HG02571 (cell line): ENCODE data around the gene COLEC11.
A peak's percentile ranks its signal among the peaks of the same experiment; 100 is the strongest.
"Not testable (repeated sequence)": the region's sequence is repeated elsewhere in the genome, so short reads cannot be mapped to it uniquely, and the experiment has no call there.

Experiments used
- ATAC-seq: cut with Tn5 transposase; IDR thresholded peaks from one replicate; pipeline ENCODE4 v1.9.1; 2021; ENCODE audit warnings: mild to moderate bottlenecking, moderate library complexity; ENCODE audit not compliant: unreplicated experiment

Gene COLEC11

DNA sequence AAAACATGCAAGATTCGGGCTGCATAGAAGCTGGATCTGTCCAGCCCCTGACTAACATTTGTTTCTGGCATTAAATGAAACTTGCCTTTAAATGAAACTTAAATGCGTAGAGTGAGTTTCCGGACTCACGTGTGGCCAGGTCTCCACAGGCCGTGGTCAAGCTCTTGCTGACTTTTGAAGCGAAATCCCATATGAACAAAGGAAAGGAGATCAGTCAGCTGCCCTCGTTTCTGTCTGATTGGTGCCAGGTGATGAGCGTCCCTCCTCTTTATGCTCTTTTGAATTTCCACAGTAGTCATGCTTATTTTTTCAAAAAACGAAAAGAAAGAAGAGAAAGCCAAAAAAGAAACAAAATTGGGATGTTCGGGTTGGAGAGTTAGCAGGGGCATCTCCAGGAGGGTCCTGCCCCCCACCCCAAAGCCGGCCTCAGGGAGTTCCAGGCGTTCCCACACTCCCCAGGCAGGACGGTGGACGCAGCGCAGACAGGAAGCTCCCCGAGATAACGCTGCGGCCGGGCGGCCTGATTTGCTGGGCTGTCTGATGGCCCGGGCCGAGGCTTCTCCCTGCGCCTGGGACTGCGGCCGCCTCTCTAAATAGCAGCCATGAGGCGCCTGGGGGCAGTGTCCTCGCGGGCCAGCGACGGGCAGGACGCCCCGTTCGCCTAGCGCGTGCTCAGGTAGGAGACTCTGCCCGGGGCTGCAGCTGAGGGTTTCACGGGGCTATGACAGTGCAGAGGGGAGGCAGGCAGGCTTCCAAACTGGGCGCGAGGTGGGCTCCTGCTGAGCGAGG lies at the start of gene COLEC11:
Gene COLEC11, plus strand, starts transcription at position 620 of the 789 bp plus-strand sequence. CDS start 9,229 bp downstream, outside the sequence.
- ATAC-seq, result no peak

GRCh38 chr2:3545788-3546478 lies 49.0 kb upstream of the COLEC11 start:
- no peak for ATAC-seq

DNA sequence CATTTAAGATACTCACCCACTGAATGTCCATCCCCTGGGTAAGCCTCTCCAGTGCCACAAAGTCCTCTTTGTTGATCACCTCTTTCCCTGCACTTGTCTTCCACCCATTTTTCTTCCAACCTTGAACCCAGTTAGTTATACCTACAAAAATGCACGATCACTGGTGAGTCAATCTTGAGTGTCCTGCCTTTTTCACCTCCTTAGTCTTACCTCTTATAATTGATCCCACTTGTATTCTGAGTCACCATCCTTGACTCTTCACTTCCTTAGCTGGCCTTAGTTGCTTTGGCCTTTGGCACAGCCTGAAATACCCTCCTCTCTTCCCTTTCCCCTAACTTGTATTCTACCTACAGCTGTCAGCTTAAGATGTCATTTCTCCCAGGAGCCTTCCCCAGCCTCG lies 47.0 kb upstream of the COLEC11 start:
- ATAC-seq, result no peak

GRCh38 chr2:3553946-3554345 lies 41.0 kb upstream of the COLEC11 start:
- ATAC-seq, result no peak

DNA sequence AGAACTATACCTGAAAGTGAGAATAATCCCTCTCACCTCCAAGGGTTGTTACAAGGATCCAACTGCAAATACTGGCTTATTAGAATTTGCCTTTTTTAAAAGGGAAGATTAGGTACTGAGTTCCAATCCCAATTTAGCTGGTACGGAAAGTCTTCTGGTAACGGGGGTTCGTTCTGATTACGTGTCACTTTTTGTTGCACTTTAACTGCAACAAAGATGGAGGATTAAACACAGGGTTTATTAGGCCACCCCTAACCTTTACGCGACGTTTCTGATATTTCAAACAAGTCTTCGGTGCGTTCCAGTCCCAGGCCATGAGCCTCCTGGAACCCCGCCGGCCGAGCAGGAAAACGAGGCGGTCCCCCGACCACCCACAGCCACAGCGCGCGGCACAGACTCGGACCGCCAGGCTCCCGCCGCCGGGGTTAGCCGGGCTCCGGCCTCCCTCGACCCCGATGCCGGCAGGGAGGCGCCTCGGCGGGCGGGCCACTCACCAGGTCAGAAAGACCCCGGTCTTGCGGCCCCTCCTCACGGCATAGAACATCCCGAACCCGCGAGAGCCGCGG lies 37.2 kb upstream of the COLEC11 start:
- ATAC-seq, result peak; percentile 23

DNA sequence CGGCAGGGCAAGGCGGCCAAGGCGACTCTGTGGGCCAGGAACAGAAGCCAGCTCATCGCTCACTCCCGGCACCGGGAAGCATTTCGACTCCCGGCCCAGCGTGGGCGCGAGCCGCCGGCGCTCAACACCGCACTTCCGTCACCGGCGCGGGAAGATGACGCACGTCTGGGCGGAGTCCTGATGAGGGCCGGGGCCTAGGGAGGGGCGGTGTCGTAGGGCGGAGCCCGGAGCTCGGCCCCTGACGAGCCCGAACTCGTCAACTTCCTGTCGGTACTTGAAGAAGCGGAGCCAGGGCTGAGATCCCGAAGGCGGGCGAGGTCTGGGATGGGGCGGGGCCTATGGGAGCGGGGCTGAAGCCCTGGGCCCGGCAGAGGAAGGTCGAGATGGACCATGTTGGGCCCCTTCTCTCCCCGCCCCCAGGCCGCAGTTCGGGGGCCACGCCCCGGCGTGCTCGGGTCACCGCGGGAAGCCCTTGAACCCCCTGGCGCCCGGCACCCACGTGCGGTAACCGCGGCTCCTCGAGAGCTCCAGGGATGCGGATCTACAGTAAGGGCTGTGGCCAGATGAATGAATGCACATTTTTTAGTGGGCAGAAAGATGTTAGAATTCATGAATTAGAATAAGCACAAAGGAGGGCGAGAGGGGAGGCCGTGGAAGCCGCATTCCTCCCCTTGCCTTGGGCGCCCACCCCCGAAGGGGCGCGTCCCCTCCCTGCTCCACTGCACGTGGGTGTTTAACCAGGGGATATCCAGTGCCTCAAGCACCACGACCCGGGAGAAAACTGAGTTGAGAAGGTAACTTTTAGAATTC lies 36.5 kb upstream of the COLEC11 start, which contains the start of gene RNASEH1:
Gene RNASEH1, minus strand, starts transcription at position 129 of the 810 bp plus-strand sequence. Its CDS starts 73 bp downstream, at position 56.
- peak; percentile 95 for ATAC-seq

DNA sequence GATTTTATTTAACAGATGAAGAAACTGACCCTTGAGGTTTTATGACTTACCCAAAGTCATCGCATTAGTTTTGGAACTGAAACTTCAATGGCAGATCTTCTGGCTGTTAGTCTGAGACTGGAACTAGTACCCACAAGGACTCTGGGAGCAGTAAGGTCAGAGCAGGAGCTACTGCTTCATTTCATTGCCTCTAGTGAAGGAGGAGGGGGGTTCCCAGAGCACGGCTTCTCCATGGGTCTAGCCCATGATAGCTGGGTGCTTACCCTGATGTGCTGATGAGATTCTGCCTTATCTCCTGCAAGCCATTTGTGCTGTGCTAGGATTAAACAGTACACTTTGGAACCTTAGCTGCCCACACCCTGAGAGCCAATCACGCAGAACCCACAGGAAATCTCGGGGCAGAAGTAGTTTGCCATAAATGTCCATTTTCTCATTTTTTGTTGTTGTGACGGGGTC lies 31.4 kb upstream of the COLEC11 start:
- peak; percentile 37 for ATAC-seq

DNA sequence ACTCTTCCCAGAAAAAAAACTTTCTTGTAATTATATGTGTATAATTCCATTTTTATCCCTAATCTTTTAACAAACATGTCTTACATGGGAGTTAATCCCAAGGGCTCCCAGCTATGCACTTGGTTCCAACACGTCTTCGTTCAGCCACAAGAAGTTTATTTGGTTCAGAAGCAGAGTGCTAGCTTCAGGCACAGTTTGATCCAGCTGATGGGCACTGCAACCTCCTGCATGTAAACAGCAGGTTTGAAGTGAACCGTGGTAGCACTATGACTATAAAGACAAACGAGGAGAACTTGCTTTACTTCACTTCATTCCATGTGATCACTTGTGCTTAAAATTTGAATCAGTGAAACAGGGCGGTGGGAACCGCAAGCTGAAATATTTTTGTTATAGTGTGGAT lies 29.8 kb upstream of the COLEC11 start:
- ATAC-seq, result no peak

DNA sequence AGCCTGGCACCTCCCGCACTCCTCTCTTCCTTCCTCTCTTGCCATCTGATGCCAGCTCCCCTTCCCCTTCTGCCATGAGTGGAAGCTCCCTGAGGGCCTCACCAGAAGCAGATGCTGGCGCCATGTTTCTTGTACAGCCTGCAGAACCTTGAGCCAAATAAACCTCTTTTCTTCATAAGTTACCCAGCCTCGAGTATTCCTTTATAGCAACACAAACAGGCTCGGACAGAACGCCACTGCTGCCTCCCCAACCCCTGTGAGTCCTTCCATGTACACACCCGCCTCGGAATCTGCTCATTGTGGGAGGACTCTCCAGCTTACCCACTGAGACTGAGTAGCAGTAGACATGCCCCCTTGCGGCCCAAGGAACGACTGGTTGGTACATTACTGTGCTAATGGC lies 28.1 kb upstream of the COLEC11 start:
- no peak for ATAC-seq

GRCh38 chr2:3569656-3570055 lies 25.3 kb upstream of the COLEC11 start:
- not testable (repeated sequence) for ATAC-seq

DNA sequence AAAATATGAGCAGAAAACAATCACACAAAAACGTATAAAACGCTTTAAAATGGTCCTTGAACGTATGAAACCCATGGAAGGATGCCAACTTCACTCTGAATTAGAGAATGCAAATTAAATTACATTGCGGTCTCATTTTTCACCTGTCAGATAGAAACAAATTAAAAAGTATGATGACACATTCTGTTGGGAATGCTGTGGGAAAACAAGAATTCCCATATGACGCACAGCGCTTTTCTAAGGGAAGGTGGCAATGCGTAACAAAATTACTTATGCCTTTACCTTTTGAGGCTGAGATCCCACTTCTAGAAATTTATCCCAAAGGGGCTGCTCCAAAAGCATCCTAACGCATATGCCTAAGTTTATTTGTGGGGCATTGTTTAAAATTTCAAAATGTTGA lies 23.6 kb upstream of the COLEC11 start:
- ATAC-seq, result no peak

DNA sequence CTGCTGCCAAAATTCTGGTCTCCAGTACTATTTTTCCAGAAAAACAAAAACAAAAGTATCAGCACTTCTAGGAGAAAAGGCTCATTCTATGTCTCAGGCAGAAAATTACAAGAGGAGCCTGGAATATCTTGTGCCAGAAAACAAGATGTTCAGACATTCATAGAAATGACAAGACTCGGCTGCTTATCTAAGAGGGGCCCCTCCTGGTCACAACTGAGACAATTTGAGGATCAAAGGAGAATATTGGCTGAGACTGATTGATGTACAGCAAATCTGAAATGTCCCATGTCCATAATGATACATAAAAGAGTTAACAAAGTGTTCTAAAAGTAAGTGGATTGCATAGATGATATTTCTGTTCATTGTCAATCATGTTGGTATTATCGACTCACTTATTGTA lies 22.3 kb upstream of the COLEC11 start:
- ATAC-seq, result no peak

DNA sequence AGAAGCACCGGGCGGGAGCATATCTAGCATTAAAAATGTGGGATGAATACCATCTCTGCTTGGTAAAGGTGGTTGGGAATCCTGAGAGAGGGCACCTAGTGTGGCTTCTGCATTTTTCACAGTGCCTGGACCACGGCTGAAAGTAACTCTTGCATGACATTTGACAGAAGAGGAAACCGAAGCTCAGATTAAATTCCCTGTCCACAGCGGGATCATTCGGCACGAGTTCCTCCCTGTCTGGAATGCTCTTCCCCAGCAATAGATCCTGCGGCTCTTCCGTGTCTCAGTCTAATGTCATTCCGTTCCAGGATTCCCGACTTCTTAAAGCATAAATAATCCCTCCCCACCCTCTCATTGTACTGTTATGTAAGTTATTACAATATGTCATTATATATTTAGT lies 20.8 kb upstream of the COLEC11 start:
- ATAC-seq, result no peak

DNA sequence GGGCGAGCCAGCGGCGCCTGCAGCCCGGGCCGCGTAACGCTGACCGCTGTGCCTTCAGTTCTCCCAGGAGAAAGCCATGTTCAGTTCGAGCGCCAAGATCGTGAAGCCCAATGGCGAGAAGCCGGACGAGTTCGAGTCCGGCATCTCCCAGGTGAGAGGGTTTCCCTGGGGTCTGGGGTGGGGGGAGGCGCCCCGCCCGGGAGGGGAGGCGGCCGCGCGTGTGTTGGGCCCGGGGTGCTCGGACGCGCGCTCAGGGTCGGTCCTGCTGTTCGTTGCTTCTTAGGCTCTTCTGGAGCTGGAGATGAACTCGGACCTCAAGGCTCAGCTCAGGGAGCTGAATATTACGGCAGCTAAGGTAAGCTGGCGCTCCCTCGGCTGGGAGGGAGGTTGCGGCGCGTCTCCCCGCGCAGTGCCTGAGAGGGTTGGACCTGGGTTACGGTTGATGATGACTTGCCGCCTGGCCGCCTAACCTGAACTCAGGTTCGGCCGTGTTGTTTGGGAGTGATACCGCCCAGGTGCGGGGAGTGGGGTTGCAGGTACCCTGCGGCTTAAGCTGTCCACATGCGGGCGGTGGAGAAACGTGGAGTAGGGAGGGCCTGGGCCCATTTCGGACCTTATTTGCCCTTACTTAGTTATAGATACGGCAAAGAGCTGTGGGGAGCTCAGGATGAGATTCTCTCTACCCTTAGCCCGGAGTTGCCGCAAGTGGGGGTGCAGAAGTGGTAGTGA lies 19.2 kb upstream of the COLEC11 start:
- ATAC-seq, result peak; percentile 31

DNA sequence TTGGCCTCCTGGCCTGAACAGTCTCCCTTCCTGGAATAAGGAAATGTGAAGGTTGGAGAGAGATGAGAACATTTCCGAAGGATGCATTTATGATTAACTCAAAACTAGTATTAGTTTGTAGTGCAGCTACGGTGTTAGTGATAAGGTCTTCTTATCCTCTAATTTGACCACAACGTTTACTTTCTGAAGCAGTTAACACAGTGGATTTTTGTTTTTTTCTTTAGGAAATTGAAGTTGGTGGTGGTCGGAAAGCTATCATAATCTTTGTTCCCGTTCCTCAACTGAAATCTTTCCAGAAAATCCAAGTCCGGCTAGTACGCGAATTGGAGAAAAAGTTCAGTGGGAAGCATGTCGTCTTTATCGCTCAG lies 18.7 kb upstream of the COLEC11 start:
- ATAC-seq, result not testable (repeated sequence)

DNA sequence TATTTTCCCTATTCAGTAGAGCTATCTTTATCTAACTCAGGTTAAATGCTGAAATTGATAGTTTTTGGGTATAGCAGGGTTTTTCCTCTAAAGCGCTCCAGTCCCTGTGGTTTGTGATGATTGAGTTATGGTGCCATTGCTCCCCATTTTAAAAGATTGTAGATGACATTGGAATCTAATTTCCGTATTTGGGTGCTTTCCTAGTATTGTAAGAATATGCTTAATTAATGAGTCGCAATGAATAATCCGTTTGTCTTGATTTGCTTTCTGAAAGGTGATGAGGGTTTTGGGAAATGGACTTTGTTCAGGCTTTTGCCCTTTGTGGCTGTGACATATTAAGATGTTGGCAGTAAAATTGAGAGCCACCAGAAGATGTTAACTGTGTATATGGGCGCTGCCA lies 15.9 kb upstream of the COLEC11 start:
- no peak for ATAC-seq

- ATAC-seq, result no peak
Measured at GRCh38 chr2:3580449-3580848, 14.5 kb upstream of the COLEC11 start.

GRCh38 chr2:3581367-3582262 lies 13.3 kb upstream of the COLEC11 start:
- no peak for ATAC-seq

- ATAC-seq, result no peak
Measured at GRCh38 chr2:3584076-3584475, 10.8 kb upstream of the COLEC11 start.
